Forelimb muscle (tissue), 1 donor: ENCODE results near the gene IER3IP1. TPM values are rescaled to one million over a fixed set of nuclear protein-coding genes. Genes with fewer than 3 reads are reported as not detected.
"Not testable (repeated sequence)": the region's sequence is repeated elsewhere in the genome, so short reads cannot be mapped to it uniquely, and the experiment has no call there.

Source experiments
- DNase-seq: peaks from one replicate; pipeline ENCODE4 v3.0.0-alpha.2; 2013; ENCODE audit warnings: low read depth
- polyA plus RNA-seq: library from polyadenylated mRNA; unstranded; fragments of 120-200 nt; gene quantifications from one replicate; pipeline ENCODE4 v1.2.1, GENCODE V29; 2013; ENCODE audit not compliant: insufficient read length

IER3IP1 gene
- polyA plus RNA-seq, 1 donor: 20.2 TPM

DNA sequence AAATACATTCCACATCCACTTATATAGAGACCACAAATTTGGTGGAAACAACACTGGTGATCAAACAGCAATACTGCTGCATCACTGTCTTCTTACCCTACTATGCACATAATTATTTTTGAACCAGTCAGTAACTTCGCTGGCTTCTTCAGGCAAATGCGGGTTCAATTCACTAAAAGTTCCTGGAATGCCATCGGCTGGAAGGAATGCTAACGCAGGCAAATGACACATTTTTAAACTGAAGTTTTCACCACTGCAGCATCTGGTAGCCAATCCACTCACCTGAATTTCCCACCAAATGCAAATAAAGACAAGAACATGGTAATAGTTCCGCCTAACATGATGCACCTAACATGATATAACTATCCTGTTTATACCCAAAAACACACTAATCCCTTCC, 15.9 kb downstream of the IER3IP1 start:
- no peak for DNase-seq

DNA sequence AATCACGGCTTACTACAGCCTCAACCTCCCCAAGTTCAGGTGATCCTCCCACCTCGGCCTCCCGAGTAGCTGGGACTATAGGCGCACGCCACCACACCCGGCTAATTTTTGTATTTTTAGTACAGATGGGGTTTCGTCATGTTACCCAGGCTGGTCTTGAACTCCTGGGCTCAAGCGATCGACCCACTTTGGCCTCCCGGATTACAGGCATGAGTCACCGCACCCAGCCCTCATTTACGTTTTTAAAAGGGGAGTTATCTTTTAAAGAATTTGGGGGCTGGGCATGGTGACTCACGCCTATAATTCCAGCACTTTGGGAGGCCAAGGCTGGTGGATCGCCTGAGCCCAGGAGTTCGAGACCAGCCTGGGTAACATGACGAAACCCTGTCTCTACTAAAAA, 17.8 kb downstream of the IER3IP1 start:
- DNase-seq: not testable (repeated sequence)

DNA sequence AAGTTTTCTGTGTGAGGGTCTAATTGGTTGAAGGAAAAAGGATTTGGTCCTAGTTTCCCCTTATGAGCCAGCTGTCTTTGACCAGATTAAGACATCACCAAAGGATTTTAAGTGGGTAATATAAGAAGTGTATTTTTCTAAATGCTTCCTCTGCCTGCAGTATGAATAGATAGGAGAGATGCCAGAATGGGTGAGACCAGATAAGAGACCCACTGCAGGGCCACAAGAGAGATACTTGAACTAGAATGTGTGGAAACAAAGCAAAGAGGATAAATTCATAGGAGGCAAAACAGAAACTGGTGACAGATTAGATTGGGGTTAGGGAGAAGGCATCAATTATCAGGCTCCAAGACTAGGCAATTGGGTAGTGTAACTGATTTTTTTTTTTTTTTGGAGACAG, 24.7 kb downstream of the IER3IP1 start:
- no peak for DNase-seq

DNA sequence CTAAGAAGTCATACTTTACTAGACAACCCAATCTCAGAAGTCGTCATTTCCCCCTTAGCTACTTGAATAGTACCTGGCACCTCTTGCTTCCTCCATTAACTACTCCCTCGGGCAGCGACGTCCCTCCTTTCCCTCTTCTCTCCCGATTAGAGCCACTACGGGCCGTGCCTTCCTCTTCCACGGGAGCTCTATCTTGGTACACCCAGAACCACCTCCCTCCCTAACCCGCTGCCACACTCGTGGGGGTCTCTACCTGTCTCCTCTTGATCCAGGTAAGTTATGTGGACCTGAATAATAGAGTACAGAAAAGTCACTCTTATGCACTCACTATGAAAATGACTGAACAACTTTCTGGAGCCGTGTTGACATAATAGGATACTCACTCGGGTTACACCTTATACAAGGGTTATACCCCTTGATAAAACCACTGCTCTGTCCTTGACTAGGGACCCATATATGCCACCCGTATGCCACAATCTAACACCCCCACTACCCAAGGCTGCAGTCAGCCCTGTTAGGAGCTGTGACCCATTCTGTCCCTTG, 25.3 kb downstream of the IER3IP1 start:
- DNase-seq: no peak

DNA sequence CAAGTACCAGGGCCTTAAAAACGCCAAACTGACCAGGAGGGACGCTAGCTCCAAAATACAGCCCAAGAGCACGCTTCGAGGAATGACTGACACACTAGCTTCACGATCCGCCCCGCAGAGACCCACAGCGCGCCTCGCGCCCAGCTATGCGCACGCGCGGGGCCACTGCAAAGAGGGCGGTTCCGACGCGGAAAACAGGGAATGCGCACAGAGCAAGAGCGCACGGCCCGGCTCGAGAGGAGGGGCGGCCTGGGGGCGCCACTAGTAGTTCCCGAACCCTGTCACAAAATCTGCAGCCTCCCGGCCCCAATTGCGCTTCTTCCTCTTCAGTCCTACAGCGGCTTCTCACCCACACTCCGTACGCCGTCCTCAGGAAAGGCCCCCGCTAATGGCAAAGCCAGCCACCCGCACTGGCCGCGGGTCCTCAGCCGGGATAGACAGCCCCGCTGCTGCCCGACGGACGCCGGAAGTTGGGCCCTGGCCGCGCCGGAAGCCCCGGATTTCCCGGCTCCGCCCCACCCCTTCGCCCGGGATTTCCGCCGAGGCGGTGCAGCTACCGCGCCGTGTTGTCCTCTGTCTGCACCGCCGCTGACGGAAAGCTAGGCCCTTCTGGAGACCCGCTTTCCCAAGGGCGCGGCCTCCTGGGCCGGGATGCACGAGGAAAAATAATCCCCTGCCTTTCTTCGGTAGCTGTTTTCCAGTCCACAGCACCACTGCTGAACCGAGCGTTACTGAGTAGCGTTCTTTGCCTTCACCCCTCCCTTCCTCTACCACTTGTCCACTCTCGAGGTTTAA, 25.9 kb downstream of the IER3IP1 start, which contains the start of gene HDHD2:
TSS of gene HDHD2 (minus strand) at position 472 of the 795 bp plus-strand sequence. CDS start 14,061 bp downstream, outside the sequence.
- peak; percentile 63 for DNase-seq

DNA sequence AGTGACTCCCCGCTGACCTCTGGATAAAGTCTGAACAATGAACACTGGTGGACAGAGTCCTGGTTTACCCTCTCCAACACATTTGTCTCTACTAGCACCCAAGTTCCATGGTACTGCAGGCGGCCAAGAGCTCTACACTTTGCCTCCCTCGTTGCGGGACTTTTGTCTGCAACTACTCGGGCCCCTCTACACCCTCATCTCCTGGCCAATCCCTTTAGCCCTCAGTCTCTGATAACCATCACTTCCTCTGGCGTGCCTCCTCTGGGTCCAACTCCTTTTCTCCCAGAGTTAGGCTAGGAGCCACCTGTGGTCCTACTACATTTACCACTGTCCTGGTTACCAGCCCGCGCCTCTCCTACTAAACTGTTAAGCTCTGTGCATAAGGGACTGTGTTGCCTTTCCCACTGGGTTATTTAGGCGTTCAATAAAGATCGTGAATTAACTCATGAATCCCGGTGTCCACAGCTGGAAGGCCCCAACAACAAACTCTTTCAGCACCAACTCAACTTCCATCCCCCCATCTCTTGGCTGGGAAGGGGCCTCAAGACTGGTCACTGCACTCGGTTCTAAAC, 26.6 kb downstream of the IER3IP1 start:
- no peak for DNase-seq

DNA sequence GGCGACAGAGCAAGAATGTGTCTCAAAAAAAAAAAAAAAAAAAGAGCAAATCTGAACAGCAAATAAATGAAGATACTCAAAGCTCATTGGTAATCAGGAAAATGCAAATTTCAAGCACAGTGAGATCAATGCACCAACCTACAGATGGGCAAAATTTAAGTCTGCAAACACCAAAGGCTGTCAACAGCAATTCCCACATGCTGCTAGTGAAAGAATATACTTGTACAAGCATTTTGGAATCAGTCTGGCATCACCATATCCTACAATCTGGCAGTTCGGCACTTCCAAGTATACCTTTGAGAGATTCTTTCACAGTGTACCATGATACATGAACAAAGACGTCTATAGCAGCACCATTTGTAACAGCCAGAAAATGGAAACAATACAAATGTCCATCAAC, 30.0 kb downstream of the IER3IP1 start:
- DNase-seq: no peak

DNA sequence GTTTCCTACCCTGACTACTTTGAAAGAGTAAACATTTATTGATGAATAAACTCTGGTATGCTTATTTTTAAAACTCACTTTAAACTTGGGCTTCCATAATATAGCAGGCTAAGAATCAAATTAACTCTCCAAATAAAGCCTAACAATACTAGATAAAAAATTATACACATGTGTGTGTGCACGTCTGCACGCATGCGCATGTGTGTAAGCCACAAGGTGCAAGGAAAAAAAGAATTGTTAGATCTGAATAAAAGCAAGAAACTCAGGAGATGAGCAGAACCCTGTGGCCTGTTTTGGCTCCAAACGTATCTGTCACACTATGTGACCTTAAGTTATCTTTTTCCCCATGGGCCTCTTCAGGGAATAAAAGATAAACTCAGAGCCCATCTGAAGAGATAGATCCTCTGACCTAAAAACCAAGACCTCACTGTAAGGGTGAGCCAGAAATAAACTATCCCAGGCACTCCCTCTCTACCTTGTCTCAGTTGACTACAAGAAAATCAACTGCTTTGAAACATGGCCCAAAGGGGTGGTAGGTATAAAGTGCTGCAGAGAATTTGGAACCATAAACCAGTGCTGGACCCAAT, 32.2 kb downstream of the IER3IP1 start:
- DNase-seq: no peak

DNA sequence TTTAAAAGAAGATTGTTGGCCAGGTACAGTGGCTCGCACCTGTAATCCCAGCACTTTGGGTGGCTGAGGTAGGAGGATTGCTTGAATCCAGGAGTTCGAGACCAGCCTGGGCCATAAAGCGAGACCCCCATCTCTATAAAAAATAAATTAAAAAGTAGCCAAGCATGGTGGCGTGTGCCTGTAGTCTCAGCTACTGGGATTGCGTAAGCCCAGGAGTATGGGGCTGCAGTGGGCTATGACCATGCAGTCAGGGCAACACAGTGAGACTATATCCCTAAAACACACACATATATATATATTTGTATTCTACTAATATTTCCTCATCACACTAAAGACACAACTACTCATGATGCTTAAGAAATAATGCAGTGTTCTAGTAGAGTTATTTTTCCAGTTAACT, 33.0 kb downstream of the IER3IP1 start:
- no peak for DNase-seq

DNA sequence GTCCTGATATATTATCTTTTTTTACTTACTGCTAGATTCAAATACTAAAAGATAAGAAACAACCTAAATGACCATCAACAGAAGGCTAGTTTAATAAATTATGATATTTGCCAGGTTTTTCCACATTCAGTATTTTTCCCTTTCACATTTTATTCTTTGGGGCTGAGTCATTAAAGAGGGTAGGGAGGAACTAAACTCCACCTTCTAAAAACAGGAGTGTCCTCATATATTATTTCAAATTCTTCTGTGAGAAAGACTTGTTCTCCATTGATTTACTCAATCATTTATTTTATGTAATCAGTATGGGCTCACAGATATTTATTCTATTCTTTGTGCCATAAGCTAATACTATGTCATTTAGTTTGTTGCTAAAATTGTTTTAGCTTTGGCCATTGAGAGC, 34.9 kb downstream of the IER3IP1 start:
- no peak for DNase-seq

DNA sequence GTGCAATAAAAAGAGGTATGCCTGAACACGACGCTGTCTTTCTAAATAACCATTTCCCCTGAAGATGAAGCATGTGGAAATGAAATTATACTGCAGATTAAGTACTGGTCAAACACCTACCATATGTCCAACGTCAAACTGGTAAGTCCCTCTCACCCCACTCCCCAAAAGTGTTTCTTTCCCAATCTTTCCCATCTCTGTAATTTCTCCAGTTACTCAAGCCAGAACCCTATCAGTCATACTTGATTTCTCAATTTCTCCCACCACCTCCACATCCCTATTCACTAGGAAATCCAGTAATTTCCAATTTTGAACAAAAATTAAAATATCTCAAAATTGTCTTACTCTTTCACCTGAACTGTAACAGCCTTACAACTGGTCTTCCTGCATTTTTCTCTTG, 55.0 kb downstream of the IER3IP1 start:
- no peak for DNase-seq

DNA sequence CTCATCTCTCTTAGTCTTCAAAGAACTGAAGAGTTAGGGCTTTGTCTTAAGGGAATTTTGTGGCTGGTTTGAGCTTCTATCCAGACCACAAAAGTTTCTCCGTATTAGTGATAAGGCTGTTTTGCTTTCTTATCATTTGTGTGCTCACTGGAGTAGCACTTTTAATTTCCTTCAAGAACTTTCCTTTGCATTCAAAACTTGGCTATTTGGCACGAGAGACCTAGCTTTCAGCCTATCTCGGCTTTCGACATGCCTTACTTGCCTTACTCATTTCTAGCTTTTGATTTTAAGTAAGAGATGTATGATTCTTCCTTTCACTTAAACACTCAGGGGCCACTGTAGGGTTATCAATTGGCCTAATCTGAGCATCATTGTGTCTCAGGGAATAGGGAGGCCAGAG, 55.7 kb downstream of the IER3IP1 start:
- DNase-seq: no peak

DNA sequence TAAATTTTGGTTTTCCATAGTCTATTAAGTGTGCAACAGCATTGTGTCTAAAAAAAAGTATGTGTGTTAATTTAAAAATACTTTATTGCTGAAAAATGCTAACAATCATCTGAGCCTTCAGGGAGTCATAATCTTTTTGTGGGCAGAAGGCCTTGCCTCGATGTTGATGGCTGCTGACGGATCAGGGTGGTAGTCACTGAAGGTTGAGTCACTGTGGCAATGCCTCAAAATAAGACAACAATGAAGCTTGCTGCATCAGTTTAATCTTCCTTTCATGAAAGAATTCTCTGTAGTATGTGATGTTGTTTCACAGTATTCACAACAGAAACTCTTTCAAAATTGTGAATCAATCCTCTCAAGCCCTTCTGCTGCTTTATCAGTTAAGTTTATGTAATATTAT, 57.2 kb downstream of the IER3IP1 start:
- DNase-seq: no peak

DNA sequence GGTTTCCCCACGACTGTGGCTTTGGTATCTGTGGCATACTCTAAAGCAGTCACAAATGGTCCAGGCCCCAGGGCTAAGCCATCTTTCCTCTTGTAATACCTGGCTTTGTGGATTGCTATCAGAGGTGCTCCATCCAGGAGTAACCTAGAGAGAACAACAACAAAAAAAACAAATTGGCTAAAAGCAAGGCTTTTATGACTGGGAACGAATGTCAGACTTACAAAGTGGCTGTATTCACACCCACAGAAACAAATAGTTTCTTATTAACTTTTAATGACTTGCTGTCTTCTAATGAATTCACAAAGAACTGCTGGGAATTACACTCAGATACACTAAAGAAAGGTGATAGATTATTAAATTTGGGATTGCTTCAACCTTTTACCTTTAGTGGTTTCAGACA, 61.0 kb downstream of the IER3IP1 start:
- DNase-seq: no peak

DNA sequence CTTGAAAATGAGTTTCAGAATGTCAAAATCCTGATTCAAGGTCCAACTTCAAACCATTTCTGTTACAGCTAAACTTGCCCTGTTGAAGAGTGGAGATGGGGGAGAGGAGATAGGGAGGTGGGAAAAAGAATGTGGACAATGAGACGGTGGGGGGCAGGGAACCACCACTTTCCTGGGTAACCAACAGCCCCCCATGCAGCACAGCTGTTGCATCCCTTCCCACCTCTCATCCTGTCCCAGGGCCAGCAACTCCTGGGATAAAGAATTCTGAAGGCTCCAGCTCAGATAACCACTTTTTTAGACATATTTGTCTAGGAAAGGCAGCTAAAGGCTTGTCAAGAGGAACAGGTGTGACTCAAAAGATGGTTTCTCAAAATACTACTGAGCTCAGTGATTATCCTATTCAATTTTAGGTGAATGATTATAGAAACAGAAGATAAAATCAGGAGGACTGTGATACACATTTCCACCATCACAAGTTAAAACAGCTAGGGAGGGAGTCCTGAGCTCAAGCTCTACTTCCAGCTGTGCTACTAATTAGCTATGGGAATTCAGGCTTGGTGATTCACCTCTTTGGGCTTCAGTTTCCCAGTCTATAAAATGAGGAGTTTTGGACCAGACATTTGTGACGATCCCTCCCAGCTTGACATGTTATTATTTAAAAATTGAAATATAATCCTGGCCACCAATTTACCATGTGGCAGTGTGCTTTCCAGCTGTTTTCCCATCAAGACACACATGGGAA, 62.2 kb downstream of the IER3IP1 start:
- no peak for DNase-seq

DNA sequence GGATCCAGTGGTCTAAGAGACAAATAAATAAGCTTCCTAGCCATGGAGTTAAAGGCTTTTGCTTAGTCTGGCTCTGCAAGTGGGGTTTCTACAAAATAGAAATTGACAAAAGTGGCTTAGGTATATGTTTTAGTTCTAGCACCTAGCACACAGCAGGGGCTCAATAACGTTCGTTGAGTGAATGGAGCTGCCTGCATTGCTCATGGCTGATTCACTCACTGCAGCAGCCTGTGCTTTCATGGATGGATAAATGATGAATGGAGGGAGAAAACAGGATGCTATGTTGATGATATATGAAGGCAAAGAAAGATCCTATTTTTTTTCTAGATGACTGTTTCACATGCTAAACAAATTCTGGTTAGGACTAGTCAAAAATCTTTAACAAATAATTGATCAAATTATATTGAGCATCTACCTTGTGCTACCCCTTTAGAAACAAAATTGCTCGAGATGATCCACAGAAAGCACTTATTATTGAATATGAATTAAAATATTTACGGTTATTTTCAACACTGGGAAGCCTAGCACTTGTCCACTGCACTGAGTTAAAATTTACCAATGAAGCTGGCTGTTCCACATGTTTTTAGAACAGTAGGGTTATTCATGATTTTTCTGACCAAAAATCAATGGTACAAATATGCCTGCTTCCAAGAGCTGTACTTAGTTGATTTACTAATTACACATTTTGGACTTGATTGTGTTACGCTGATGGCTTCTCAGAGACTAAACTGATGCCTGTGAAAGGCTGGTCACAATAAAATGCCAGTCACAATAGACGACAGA, 65.5 kb downstream of the IER3IP1 start:
- no peak for DNase-seq

DNA sequence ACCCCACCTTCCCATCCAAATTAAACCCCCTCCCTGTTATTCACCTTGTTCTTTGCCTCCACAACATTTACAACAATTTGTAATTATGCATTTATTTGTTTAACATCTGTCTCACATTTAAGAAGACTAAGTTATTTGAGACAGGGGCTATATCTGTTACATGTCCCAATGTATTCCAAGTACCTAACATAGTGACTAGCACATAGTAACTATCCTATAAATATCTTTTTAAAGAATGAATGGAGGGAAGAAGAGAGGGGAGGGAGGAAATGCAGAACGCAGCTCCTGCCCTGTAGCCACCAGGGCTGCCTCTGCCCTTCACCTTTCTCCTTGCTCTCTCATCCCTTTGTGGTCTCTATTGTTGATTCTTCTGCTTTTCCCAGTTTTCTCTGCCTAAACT, 66.4 kb downstream of the IER3IP1 start:
- DNase-seq: no peak

DNA sequence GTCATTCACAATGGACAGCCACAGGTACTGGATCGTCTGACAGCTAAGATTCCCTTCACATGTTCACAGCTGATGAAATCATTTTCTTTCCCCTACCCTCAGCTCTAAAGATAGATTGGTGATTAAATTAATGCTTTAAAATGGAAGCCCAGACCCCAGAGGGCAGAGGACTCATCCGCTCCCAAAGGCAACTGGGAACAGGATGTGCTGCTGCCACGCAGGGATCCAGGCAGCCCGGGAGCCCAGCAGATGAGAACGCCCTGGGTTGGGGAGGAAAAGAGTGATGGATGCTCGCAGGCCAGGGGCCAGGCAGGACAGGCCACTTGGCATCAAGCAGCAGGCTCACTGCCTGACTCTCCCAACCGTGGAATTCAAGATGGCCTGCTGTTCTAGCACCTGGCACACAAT, 67.2 kb downstream of the IER3IP1 start:
- no peak for DNase-seq

DNA sequence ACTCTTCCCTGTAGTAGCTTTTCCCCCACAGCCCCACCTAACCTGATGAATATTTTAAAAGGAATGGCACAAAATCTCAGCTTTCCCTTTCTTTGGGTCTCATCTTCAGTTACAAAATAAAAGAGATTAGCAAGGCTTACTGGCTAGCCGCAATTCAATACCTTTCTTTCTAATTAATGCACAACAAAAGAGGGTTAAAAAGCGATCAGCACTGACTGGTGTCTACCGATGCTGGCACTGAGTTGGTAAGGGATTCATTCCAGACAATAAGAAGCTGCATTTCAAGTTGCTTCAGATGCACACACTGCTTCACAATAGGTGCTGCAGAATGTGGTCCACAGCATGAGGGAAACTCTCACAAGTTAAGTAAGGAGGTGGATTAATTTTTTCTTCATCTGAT, 67.8 kb downstream of the IER3IP1 start:
- no peak for DNase-seq
